Measurements from ENCODE around the gene DNAJC1. TPM values are rescaled to one million over a fixed set of nuclear protein-coding genes. Genes with fewer than 3 reads are reported as not detected.
"Not testable (repeated sequence)": the region's sequence is repeated elsewhere in the genome, so short reads cannot be mapped to it uniquely, and the experiment has no call there.

The DNAJC1 gene
- total RNA-seq, 1 donor from 2014 or later, result 40.4 TPM

- no peak for DNase-seq (ENCODE audit: low spot score)
Measured at GRCh38 chr10:21827308-21827707, 176.2 kb downstream of the DNAJC1 start.

- no peak for DNase-seq (ENCODE audit: low spot score)
Measured at GRCh38 chr10:21826725-21827124, 176.8 kb downstream of the DNAJC1 start.

- no peak for DNase-seq (ENCODE audit: low spot score)
Measured at GRCh38 chr10:21825345-21825744, 178.2 kb downstream of the DNAJC1 start.

GRCh38 chr10:21824409-21824808 is 179.1 kb downstream of the DNAJC1 start:
- no peak for DNase-seq (ENCODE audit: low spot score)

GRCh38 chr10:21823617-21824016 is 179.9 kb downstream of the DNAJC1 start:
- DNase-seq (ENCODE audit: low spot score), result no peak

GRCh38 chr10:21822273-21822672 is 181.3 kb downstream of the DNAJC1 start:
- DNase-seq (ENCODE audit: low spot score), result not testable (repeated sequence)

GRCh38 chr10:21820952-21821351 is 182.6 kb downstream of the DNAJC1 start:
- DNase-seq (ENCODE audit: low spot score), result no peak

GRCh38 chr10:21818416-21818815 is 185.1 kb downstream of the DNAJC1 start:
- not testable (repeated sequence) for DNase-seq (ENCODE audit: low spot score)

- DNase-seq (ENCODE audit: low spot score), result no peak
Measured at GRCh38 chr10:21814866-21815265, 188.7 kb downstream of the DNAJC1 start.

GRCh38 chr10:21813946-21814345 is 189.6 kb downstream of the DNAJC1 start:
- no peak for DNase-seq (ENCODE audit: low spot score)

- no peak for DNase-seq (ENCODE audit: low spot score)
Measured at GRCh38 chr10:21811245-21811585, 192.3 kb downstream of the DNAJC1 start.

GRCh38 chr10:21810582-21811244 is 192.8 kb downstream of the DNAJC1 start:
- DNase-seq (ENCODE audit: low spot score), result no peak

GRCh38 chr10:21808550-21808949 is 195.0 kb downstream of the DNAJC1 start:
- DNase-seq (ENCODE audit: low spot score), result no peak

GRCh38 chr10:21807180-21807579 is 196.3 kb downstream of the DNAJC1 start:
- DNase-seq (ENCODE audit: low spot score), result no peak

GRCh38 chr10:21803374-21803773 is 200.2 kb downstream of the DNAJC1 start:
- no peak for DNase-seq (ENCODE audit: low spot score)

GRCh38 chr10:21801609-21802008 is 201.9 kb downstream of the DNAJC1 start:
- no peak for DNase-seq (ENCODE audit: low spot score)

- DNase-seq (ENCODE audit: low spot score), result no peak
Measured at GRCh38 chr10:21797984-21798765, 205.4 kb downstream of the DNAJC1 start.

GRCh38 chr10:21797533-21797932 is 206.0 kb downstream of the DNAJC1 start:
- no peak for DNase-seq (ENCODE audit: low spot score)

- DNase-seq (ENCODE audit: low spot score), result no peak
Measured at GRCh38 chr10:21791276-21791675, 212.3 kb downstream of the DNAJC1 start.

GRCh38 chr10:21776883-21777282 is 226.6 kb downstream of the DNAJC1 start:
- no peak for DNase-seq (ENCODE audit: low spot score)

- DNase-seq (ENCODE audit: low spot score), result no peak
Measured at GRCh38 chr10:21771219-21771618, 232.3 kb downstream of the DNAJC1 start.

- DNase-seq (ENCODE audit: low spot score), result no peak
Measured at GRCh38 chr10:21769041-21769440, 234.5 kb downstream of the DNAJC1 start.

GRCh38 chr10:21764466-21765189 is 238.9 kb downstream of the DNAJC1 start:
- no peak for DNase-seq (ENCODE audit: low spot score)
